Measurements from ENCODE around the gene SYNJ2. TPM values are rescaled to one million over a fixed set of nuclear protein-coding genes. Genes with fewer than 3 reads are reported as not detected.

Gene SYNJ2
- total and polyA plus RNA-seq, 2 experiments from 2014 or later = 2.8 to 5.6 TPM

- Histone ChIP-seq H3K36me3 (ENCODE audit: insufficient read depth) (no peaks in the 10 kb centered on the region), H4K20me1 (replicated peaks; ENCODE audit: insufficient read depth) (no peaks in the 10 kb centered on the region), H3K4me1 (ENCODE audit: insufficient read depth) (no peaks in the 10 kb centered on the region), H3K79me2 (replicated peaks; ENCODE audit: insufficient read depth) (no peaks in the 10 kb centered on the region), H3F3A (replicated peaks; ENCODE audit: low read depth) (no peaks in the 10 kb centered on the region), H3K27ac (ENCODE audit: low read depth) (no peak overlapping the region), H3K27me3 (ENCODE audit: insufficient read depth) (no peaks in the 10 kb centered on the region), H3K4me3 (no peak overlapping the region), H3K9me2 (ENCODE audit: insufficient read depth) (no peaks in the 10 kb centered on the region), H2AFZ (0 out of 2 replicates have a peak overlapping the region, but pooled peaks have one; percentile 52), H3K4me2 (no peak overlapping the region)
- TF ChIP-seq JUNB (IDR thresholded peaks at IDR 0.05; ENCODE audit: unreplicated experiment) = no peak
- no peak for TF ChIP-seq ZNF114 (CRISPR knock-in tag; IDR thresholded peaks at IDR 0.05)
- no peak for TF ChIP-seq REST (IDR thresholded peaks at IDR 0.05; ENCODE audit: unreplicated experiment)
- no peak for TF ChIP-seq STAT1 (IDR thresholded peaks at IDR 0.05; ENCODE audit: unreplicated experiment)
- TF ChIP-seq, protein P1, sequence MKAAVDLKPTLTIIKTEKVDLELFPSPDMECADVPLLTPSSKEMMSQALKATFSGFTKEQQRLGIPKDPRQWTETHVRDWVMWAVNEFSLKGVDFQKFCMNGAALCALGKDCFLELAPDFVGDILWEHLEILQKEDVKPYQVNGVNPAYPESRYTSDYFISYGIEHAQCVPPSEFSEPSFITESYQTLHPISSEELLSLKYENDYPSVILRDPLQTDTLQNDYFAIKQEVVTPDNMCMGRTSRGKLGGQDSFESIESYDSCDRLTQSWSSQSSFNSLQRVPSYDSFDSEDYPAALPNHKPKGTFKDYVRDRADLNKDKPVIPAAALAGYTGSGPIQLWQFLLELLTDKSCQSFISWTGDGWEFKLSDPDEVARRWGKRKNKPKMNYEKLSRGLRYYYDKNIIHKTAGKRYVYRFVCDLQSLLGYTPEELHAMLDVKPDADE (IDR thresholded peaks at IDR 0.05) = no peak
- no peak for TF ChIP-seq NANOG (IDR thresholded peaks at IDR 0.05; ENCODE audit: borderline replicate concordance)
- no peak for TF ChIP-seq EZH2phosphoT487 (IDR thresholded peaks at IDR 0.05; ENCODE audit: unreplicated experiment)
- TF ChIP-seq ZNF331 (CRISPR knock-in tag; IDR thresholded peaks at IDR 0.05; ENCODE audit: low read depth) = no peak
- no peak for TF ChIP-seq ZNF462 (CRISPR knock-in tag; IDR thresholded peaks at IDR 0.05)
- no peak for TF ChIP-seq EZH2 (IDR thresholded peaks at IDR 0.05; ENCODE audit: low read depth, unreplicated experiment)
- TF ChIP-seq POLR2AphosphoS5 (IDR thresholded peaks at IDR 0.05; ENCODE audit: low read depth) = no peak
- DNase-seq (ENCODE audit: low spot score) (no peak), ATAC-seq (no peak)
- H3K27ac Mint-ChIP-seq = no peak overlapping the region
- H3K27me3 Mint-ChIP-seq (ENCODE audit: insufficient read depth, low read depth, poor library complexity) = peaks cover 21% of the 10 kb centered on the region
- no peaks in the 10 kb centered on the region for H3K36me3 Mint-ChIP-seq (ENCODE audit: low read depth)
- H3K4me1 Mint-ChIP-seq = peaks cover 13% of the 10 kb centered on the region
- no peaks in the 10 kb centered on the region; the same call in 2 of the 3 replicates for H3K9me3 Mint-ChIP-seq
- no peak overlapping the region for H3K4me3 Mint-ChIP-seq
Measured at GRCh38 chr6:157974341-157974894, 7.2 kb upstream of the SYNJ2 start.

All from GM23338 (cell line).